Liver (tissue), 9 donors: ENCODE measurements around the gene NEK11. TPM values are rescaled to one million over a fixed set of nuclear protein-coding genes. Genes with fewer than 3 reads are reported as not detected.

Source experiments
- DNase-seq: peaks from one replicate; pipeline ENCODE4 v3.0.0-alpha.2; 2017; ENCODE audit warnings: low spot score
- H3K27ac ChIP-seq, 2 donors: one replicate each; pipeline ENCODE4 v1.7.0; 2013; ENCODE audit warnings: inconsistent platforms in 2 of 2, low read length in 2 of 2, control low read depth in 1 of 2, low read depth in 1 of 2, mild to moderate bottlenecking in 1 of 2
- H3K27me3 ChIP-seq, 4 donors: one replicate each; pipeline versions ENCODE4 v1.6.1 to v1.7.0; 2013; ENCODE audit warnings: low read length in 3 of 4, inconsistent platforms in 1 of 4, mild to moderate bottlenecking in 1 of 4, moderate library complexity in 1 of 4; ENCODE audit not compliant: control insufficient read depth in 4 of 4, insufficient read depth in 4 of 4
- H3K36me3 ChIP-seq, 4 donors: one replicate each; pipeline versions ENCODE4 v1.6.1 to v1.7.0; 2013; ENCODE audit warnings: low read length in 3 of 4, mild to moderate bottlenecking in 3 of 4, low read depth in 1 of 4, moderate library complexity in 1 of 4; ENCODE audit not compliant: control insufficient read depth in 4 of 4, insufficient read depth in 3 of 4
- H3K4me1 ChIP-seq, 4 donors: one replicate each; pipeline versions ENCODE4 v1.6.1 to v1.7.0; 2013; ENCODE audit warnings: low read length in 3 of 4, mild to moderate bottlenecking in 3 of 4, moderate library complexity in 1 of 4; ENCODE audit not compliant: control insufficient read depth in 4 of 4, insufficient read depth in 4 of 4
- H3K4me3 ChIP-seq, 3 donors: one replicate each; pipeline versions ENCODE4 v1.6.1 to v1.7.0; 2013; ENCODE audit warnings: low read length in 3 of 3, control low read depth in 1 of 3, low read depth in 1 of 3, mild to moderate bottlenecking in 1 of 3
- H3K9ac ChIP-seq, 2 donors: one replicate each; pipeline ENCODE4 v1.7.0; 2013; ENCODE audit warnings: low read length in 2 of 2, mild to moderate bottlenecking in 2 of 2, moderate library complexity in 2 of 2, control low read depth in 1 of 2, low read depth in 1 of 2
- H3K9me3 ChIP-seq, 4 donors: one replicate each; pipeline versions ENCODE4 v1.6.1 to v1.7.0; 2013; ENCODE audit warnings: low read length in 3 of 4; ENCODE audit not compliant: control insufficient read depth in 4 of 4
- CTCF ChIP-seq: fragments of 150-350 bp; IDR thresholded peaks from 2 replicates; pipeline ENCODE4 v1.5.1; 2017; ENCODE audit warnings: improper control_type of control experiment, low read depth, low read length; ENCODE audit not compliant: missing input control
- FOXA1 ChIP-seq: IDR thresholded peaks from 2 replicates; pipeline ENCODE4 v1.6.1; 2016; ENCODE audit warnings: antibody characterized with exemption
- FOXA2 ChIP-seq: IDR thresholded peaks from 2 replicates; pipeline ENCODE4 v1.6.1; 2016; ENCODE audit warnings: antibody characterized with exemption
- JUND ChIP-seq, 2 donors: IDR thresholded peaks; 2 replicates each; pipeline ENCODE4 v1.6.1; 2016; ENCODE audit warnings: antibody characterized with exemption in 2 of 2
- MAX ChIP-seq: IDR thresholded peaks from 2 replicates; pipeline ENCODE4 v1.6.1; 2016; ENCODE audit warnings: antibody characterized with exemption
- REST ChIP-seq: IDR thresholded peaks from 2 replicates; pipeline ENCODE4 v1.6.1; 2016; ENCODE audit warnings: antibody characterized with exemption, mild to moderate bottlenecking
- RXRA ChIP-seq, 2 donors: IDR thresholded peaks; 2 replicates each; pipeline ENCODE4 v1.6.1; 2017 to 2018; ENCODE audit warnings: antibody characterized with exemption in 2 of 2, mild to moderate bottlenecking in 1 of 2
- SP1 ChIP-seq: IDR thresholded peaks from 2 replicates; pipeline ENCODE4 v1.6.1; 2018; ENCODE audit warnings: antibody characterized with exemption, mild to moderate bottlenecking
- YY1 ChIP-seq: IDR thresholded peaks from 2 replicates; pipeline ENCODE4 v1.6.1; 2016; ENCODE audit warnings: antibody characterized with exemption, mild to moderate bottlenecking
- WGBS: extraction: QIAGEN DNeasy Blood & Tissue Kit; methylation state at CpG from one replicate; pipeline ENCODE4 v1.1.7; 2013; 5-methylcytosine and 5-hydroxymethylcytosine counted together
- polyA plus RNA-seq, 2 donors: library from polyadenylated mRNA; stranded (reverse) in 1 of 2; unstranded in 1 of 2; fragments of 200-250 nt in 1 of 2; fragments of >200 nt in 1 of 2; fragmentation: Nextera tagmentation in 1 of 2; extraction: Ambion mirVana in 1 of 2; gene quantifications; one replicate each; pipeline versions ENCODE4 v1.2.1 to v1.2.3, GENCODE V29; 2013 to 2015
- total RNA-seq, 2 donors: library from RNA; depleted of rRNA; stranded (reverse); fragments of >200 nt; gene quantifications; one replicate each; pipeline ENCODE4 v1.2.3, GENCODE V29; 2014
- donor health status: healthy.
- donor health status: healthy.
- donor health status: healthy.
- donor health status: healthy.
- donor health status: healthy.

Gene NEK11
- total and polyA plus RNA-seq, 4 donors = 0.35 to 0.92 (median 0.69) TPM

- DNase-seq = no peak
- H3K36me3 ChIP-seq = no peaks in the 10 kb centered on the region
- WGBS = 98% methylated on average over 2 of the region's 2 CpGs
- peaks cover 0 to 1% (median 0%) of the 10 kb centered on the region in 4 donors for H3K9me3 ChIP-seq
- H3K9ac ChIP-seq = no peak overlapping the region
- no peaks in the 10 kb centered on the region for H3K4me1 ChIP-seq
- no peaks in the 10 kb centered on the region for H3K27me3 ChIP-seq
- TF ChIP-seq YY1 (no peak), CTCF (no peak), MAX (no peak), REST (no peak), RXRA (IDR thresholded peaks at IDR 0.05) (no peak), SP1 (no peak)
- H3K27ac ChIP-seq = no peak overlapping the region
- H3K4me3 ChIP-seq = no peak overlapping the region
Measured at GRCh38 chr3:131047582-131047981, 20.9 kb downstream of the NEK11 start.

- TF ChIP-seq FOXA1 (no peak), FOXA2 (no peak), JUND (IDR thresholded peaks at IDR 0.05) (no peak), SP1 (no peak)
- Histone ChIP-seq H3K27ac (no peak overlapping the region), H3K9me3 (peaks cover 0 to 1% (median 0%) of the 10 kb centered on the region in 4 donors), H3K4me3 (no peak overlapping the region), H3K36me3 (no peaks in the 10 kb centered on the region), H3K9ac (no peak overlapping the region), H3K4me1 (no peaks in the 10 kb centered on the region), H3K27me3 (no peaks in the 10 kb centered on the region)
- no peak for DNase-seq
- WGBS = 81% methylated on average over 7 of the region's 7 CpGs
Measured at GRCh38 chr3:131048030-131048429, 21.4 kb downstream of the NEK11 start.

- Histone ChIP-seq H3K36me3 (no peaks in the 10 kb centered on the region), H3K27me3 (no peaks in the 10 kb centered on the region), H3K9ac (no peak overlapping the region), H3K4me1 (no peaks in the 10 kb centered on the region), H3K9me3 (peaks cover 0 to 1% (median 0%) of the 10 kb centered on the region in 4 donors), H3K4me3 (no peak overlapping the region), H3K27ac (no peak overlapping the region)
- DNase-seq = no peak
- TF ChIP-seq MAX = no peak
- 71% methylated on average over 3 of the region's 3 CpGs for WGBS
Measured at GRCh38 chr3:131050001-131050400, 23.3 kb downstream of the NEK11 start.
